GM19372 (cell line): ENCODE data around the gene DLG4.
"Not testable (repeated sequence)": the region's sequence is repeated elsewhere in the genome, so short reads cannot be mapped to it uniquely, and the experiment has no call there.

ENCODE experiments used
- ATAC-seq: cut with Tn5 transposase; IDR thresholded peaks from one replicate; pipeline ENCODE4 v1.9.1; 2021; ENCODE audit warnings: mild to moderate bottlenecking, low read depth, moderate library complexity; ENCODE audit not compliant: unreplicated experiment

Gene DLG4

GRCh38 chr17:7191571-7192270, 27.9 kb downstream of the DLG4 start:
- no peak for ATAC-seq

- no peak for ATAC-seq
These were observed 28.6 kb downstream of the DLG4 start for GRCh38 chr17:7191069-7191468.

- ATAC-seq, result no peak
These were observed 29.2 kb downstream of the DLG4 start for GRCh38 chr17:7190276-7190917.

- no peak for ATAC-seq
These were observed 33.4 kb downstream of the DLG4 start for GRCh38 chr17:7186241-7186640.

- ATAC-seq, result no peak
These were observed 35.0 kb downstream of the DLG4 start for GRCh38 chr17:7184647-7185046.

GRCh38 chr17:7184091-7184488, 35.5 kb downstream of the DLG4 start:
- no peak for ATAC-seq

- no peak for ATAC-seq
These were observed 36.1 kb downstream of the DLG4 start for GRCh38 chr17:7183433-7184090.

GRCh38 chr17:7182101-7182500, 37.5 kb downstream of the DLG4 start:
- not testable (repeated sequence) for ATAC-seq

GRCh38 chr17:7179317-7180254, 40.0 kb downstream of the DLG4 start, which contains the start of gene ASGR1:
Gene ASGR1 (minus strand): TSS chr17:7179370. CDS start chr17:7178563, 807 bp downstream.
- no peak for ATAC-seq

- no peak for ATAC-seq
These were observed 40.7 kb downstream of the DLG4 start for GRCh38 chr17:7178973-7179316.

- ATAC-seq, result no peak
These were observed 41.6 kb downstream of the DLG4 start for GRCh38 chr17:7177954-7178477.

- ATAC-seq, result no peak
These were observed 42.3 kb downstream of the DLG4 start for GRCh38 chr17:7177191-7177953.

- no peak for ATAC-seq
These were observed 42.8 kb downstream of the DLG4 start for GRCh38 chr17:7176841-7177190.

- ATAC-seq, result no peak
These were observed 43.4 kb downstream of the DLG4 start for GRCh38 chr17:7176107-7176840.

GRCh38 chr17:7175330-7175733, 44.3 kb downstream of the DLG4 start:
- ATAC-seq, result no peak

GRCh38 chr17:7174603-7175326, 44.9 kb downstream of the DLG4 start:
- ATAC-seq, result no peak

GRCh38 chr17:7173687-7174602, 45.7 kb downstream of the DLG4 start:
- no peak for ATAC-seq
